ENCODE measurements around the gene NDST1. TPM values are rescaled to one million over a fixed set of nuclear protein-coding genes. Genes with fewer than 3 reads are reported as not detected.

NDST1 gene
- total and polyA plus RNA-seq, 2 of the 8 experiments (the other 6 are each of a cell fraction or from before 2014, with no cell fraction given) = 27.0 to 72.0 TPM

GRCh38 chr5:150522504-150523414, 14.8 kb downstream of the NDST1 start:
- no peak overlapping the region for H4K8ac ChIP-seq (ENCODE audit: extremely low read depth, insufficient read depth, low read length)
- no peak for FAIRE-seq
- no peak overlapping the region for H2AFZ ChIP-seq (ENCODE audit: low read length)
- TF ChIP-seq KDM1A (IDR thresholded peaks at IDR 0.05; ENCODE audit: borderline replicate concordance, low read length) (no peak), KDM4A (IDR thresholded peaks at IDR 0.05; ENCODE audit: low read depth, low read length, severe bottlenecking) (no peak), POLR2A (IDR thresholded peaks at IDR 0.05; ENCODE audit: control extremely low read depth in 1 of 2, low read depth in 2 of 2, low read length in 2 of 2) (no peak), GTF2F1 (IDR thresholded peaks at IDR 0.05; ENCODE audit: borderline replicate concordance, low read depth, low read length) (no peak), NANOG (IDR thresholded peaks at IDR 0.05; ENCODE audit: insufficient read depth, low read depth, low read length, poor library complexity, severe bottlenecking) (no peak), MAFK (IDR thresholded peaks at IDR 0.05; ENCODE audit: low read depth, low read length) (no peak), CTBP2 (IDR thresholded peaks at IDR 0.05; ENCODE audit: borderline replicate concordance, insufficient read depth, insufficient read length, low read length) (no peak), JUND (IDR thresholded peaks at IDR 0.05; ENCODE audit: low read length) (no peak), YY1 (IDR thresholded peaks at IDR 0.05; ENCODE audit: low read depth, low read length) (no peak), KDM5A (IDR thresholded peaks at IDR 0.05; ENCODE audit: low read length) (no peak)

More at GRCh38 chr5:150522504-150523414, 14.8 kb downstream of the NDST1 start:
- H3K27ac ChIP-seq (ENCODE audit: low read depth, low read length) = no peak overlapping the region
- no peak for DNase-seq (ENCODE audit: low read depth in 1 of 2, low spot score in 2 of 2)
- no peak overlapping the region for H2BK20ac ChIP-seq (ENCODE audit: low read length)
- peaks cover 30% of the 10 kb centered on the region for H3K79me1 ChIP-seq (ENCODE audit: low read depth, low read length)
- no peaks in the 10 kb centered on the region for H3K23me2 ChIP-seq (ENCODE audit: low read depth, low read length)
- no peak overlapping the region for H2BK120ac ChIP-seq (replicated peaks; ENCODE audit: low read depth, low read length)
- no peak overlapping the region; the same call in 1 of the 2 replicates for H2BK5ac ChIP-seq (ENCODE audit: low read depth, low read length)
- H3K79me2 ChIP-seq (ENCODE audit: control insufficient read depth in 1 of 2, insufficient read depth in 2 of 2, low read length in 2 of 2) = peaks cover 0 to 74% of the 10 kb centered on the region in 2 experiments; a peak in 2 of 4 replicates
- H4K20me1 ChIP-seq (replicated peaks in 1 of 2; ENCODE audit: control insufficient read depth in 1 of 2, insufficient read depth in 2 of 2, low read length in 2 of 2) = peaks cover 26 to 38% of the 10 kb centered on the region in 2 experiments
- H3K4me1 ChIP-seq (replicated peaks in 1 of 4; ENCODE audit: control insufficient read depth in 3 of 4, insufficient read depth in 4 of 4, low read length in 3 of 4) = peaks cover 7 to 25% (median 14%) of the 10 kb centered on the region in 4 experiments
- no peak overlapping the region for H2AK5ac ChIP-seq (ENCODE audit: low read depth, low read length)
- peaks cover 0 to 11% (median 4%) of the 10 kb centered on the region in 4 experiments; a peak in 4 of 8 replicates for H3K36me3 ChIP-seq (ENCODE audit: control insufficient read depth in 2 of 4, insufficient read depth in 4 of 4, low read length in 3 of 4)
- H3K4me2 ChIP-seq (ENCODE audit: insufficient read depth in 1 of 2, low read depth in 2 of 2, low read length in 2 of 2) = no peak overlapping the region
- H4K5ac ChIP-seq (ENCODE audit: insufficient read length, low read depth, low read length) = no peak overlapping the region
- H4K91ac ChIP-seq (replicated peaks; ENCODE audit: insufficient read length, low read length) = no peak overlapping the region
- H3K9me3 ChIP-seq (ENCODE audit: insufficient read depth in 2 of 2, low read depth in 1 of 2, low read length in 1 of 2) = no peaks in the 10 kb centered on the region
- H3K23ac ChIP-seq (ENCODE audit: insufficient read length) = no peak overlapping the region
- H3K4me3 ChIP-seq (ENCODE audit: extremely low read depth in 1 of 4, insufficient read depth in 2 of 4, low read depth in 3 of 4, low read length in 4 of 4) = no peak overlapping the region
- WGBS, 2 experiments (ENCODE audit: extremely low coverage in 1 of 2, insufficient coverage in 1 of 2, insufficient read length in 1 of 2, insufficient replicate concordance in 2 of 2, low coverage in 1 of 2, low lambda C conversion rate in 2 of 2, missing lambda C conversion rate in 1 of 2) = 92% methylated on average over 14 of the region's 14 CpGs; no CpG with 5 or more reads in 1 of the 2 experiments
- no peak overlapping the region for H3K9ac ChIP-seq (replicated peaks in 1 of 4; ENCODE audit: extremely low read depth in 1 of 4, low read depth in 3 of 4, low read length in 3 of 4)
- no peak overlapping the region for H2BK12ac ChIP-seq (ENCODE audit: low read depth, low read length)
- H2BK15ac ChIP-seq (ENCODE audit: low read length) = no peak overlapping the region
- POLR2A ChIA-PET (ENCODE audit: partially characterized antibody) = interaction anchor here (1.0 to 3.2 kb wide), 3 partner anchors 11 to 73 kb away, joined by 4 to 20 read pairs (median 6); partner anchors contain the start of gene RPS14
- no peak overlapping the region for H3K14ac ChIP-seq (ENCODE audit: insufficient read length)
- H3K18ac ChIP-seq (ENCODE audit: extremely low read depth, low read length) = no peak overlapping the region
- H3K4ac ChIP-seq (replicated peaks; ENCODE audit: insufficient read length, low read depth, low read length) = no peak overlapping the region
- no peak overlapping the region for H3K56ac ChIP-seq (replicated peaks; ENCODE audit: insufficient read length, low read depth, low read length)
- CTCF ChIA-PET (ENCODE audit: partially characterized antibody) = interaction anchor here (0.6 to 15.3 kb wide), 14 partner anchors 11 to 122 kb away, joined by 3 to 229 read pairs (median 6); partner anchors contain the start of gene NDST1
- no peaks in the 10 kb centered on the region for H3K27me3 ChIP-seq (replicated peaks in 1 of 4; ENCODE audit: control insufficient read depth in 3 of 4, extremely low read depth in 1 of 4, insufficient read depth in 3 of 4, low read length in 3 of 4)
